Heart right ventricle (tissue), 16 donors: ENCODE data around the gene MICA. TPM values are rescaled to one million over a fixed set of nuclear protein-coding genes. Genes with fewer than 3 reads are reported as not detected.

Source experiments
- ATAC-seq, 8 donors: fragments of 200-7000 bp; cut with Tn5 transposase; one replicate each; pipeline ENCODE4 v1.9.1; 2020; ENCODE audit warnings: mild to moderate bottlenecking in 8 of 8, moderate library complexity in 8 of 8, moderate number of reproducible peaks in 1 of 8
- DNase-seq, 2 donors: peaks; one replicate each; pipeline ENCODE4 v3.0.0-alpha.2; 2020
- H3K27ac ChIP-seq, 10 donors: fragments of 200-600 bp; sonication (generic) in 2 of 10; one replicate each; pipeline versions ENCODE4 v1.5.0 to v1.8.0; 2020 to 2022; ENCODE audit warnings: mild to moderate bottlenecking in 3 of 10
- H3K27me3 ChIP-seq, 7 donors: fragments of 200-600 bp; one replicate each; pipeline ENCODE4 v1.8.0; 2021 to 2022; ENCODE audit warnings: mild to moderate bottlenecking in 2 of 7
- H3K36me3 ChIP-seq, 9 donors: fragments of 200-600 bp; sonication (generic) in 1 of 9; one replicate each; pipeline versions ENCODE4 v1.5.0 to v1.8.0; 2020 to 2022; ENCODE audit warnings: mild to moderate bottlenecking in 2 of 9
- H3K4me1 ChIP-seq, 9 donors: fragments of 200-600 bp; sonication (generic) in 1 of 9; one replicate each; pipeline versions ENCODE4 v1.5.0 to v1.8.0; 2020 to 2022; ENCODE audit warnings: mild to moderate bottlenecking in 4 of 9
- H3K4me3 ChIP-seq, 10 donors: fragments of 200-600 bp; sonication (generic) in 2 of 10; one replicate each; pipeline versions ENCODE4 v1.5.0 to v1.8.0; 2020 to 2022; ENCODE audit warnings: mild to moderate bottlenecking in 7 of 10, moderate library complexity in 2 of 10
- H3K9me3 ChIP-seq, 11 donors: fragments of 200-600 bp in 10 of 11; sonication (generic) in 2 of 11; one replicate each; pipeline versions ENCODE4 v1.5.0 to v1.8.0; 2013 to 2022; ENCODE audit warnings: mild to moderate bottlenecking in 2 of 11, control low read depth in 1 of 11, moderate library complexity in 1 of 11
- CTCF ChIP-seq, 9 donors: fragments of 200-600 bp; sonication (generic) in 2 of 9; IDR thresholded peaks; one replicate each; pipeline versions ENCODE4 v1.5.0 to v1.8.0; 2021 to 2022; ENCODE audit warnings: antibody characterized with exemption in 9 of 9, mild to moderate bottlenecking in 5 of 9, moderate library complexity in 1 of 9
- WGBS, 2 donors: extraction: QIAGEN DNeasy Blood & Tissue Kit; methylation state at CpG; one replicate each; pipeline ENCODE4 v1.1.7; 2013; ENCODE audit warnings: inconsistent platforms in 1 of 2; 5-methylcytosine and 5-hydroxymethylcytosine counted together
- intact Hi-C, 10 donors: fragments of 100-400 bp; cut with DNase I; formaldehyde crosslinking; loops; one replicate each; pipeline versions ENCODE4 v1.11.1 to v1.14.2; 2022
- polyA plus RNA-seq, 2 donors: library from polyadenylated mRNA; stranded (reverse); fragments of 200-250 nt; gene quantifications; one replicate each; pipeline ENCODE4 v1.2.3, GENCODE V29; 2013
- total RNA-seq, 10 donors: library from RNA; stranded (reverse); fragmentation: NEBNext Ultra II Directional in 3 of 10; extraction: Animal tissue kit (Norgen Biotek cat#: 25700) in 3 of 10; gene quantifications; one replicate each; pipeline versions ENCODE4 v1.2.1 to v1.2.4, GENCODE V29; 2021 to 2023
- donor health status: Arrhythmogenic right ventricular cardiomyopathy.
- donor health status: ischemic (EF 13 %, LVEDD 7.1; RV severe dilation, severe dysfunction).
- donor health status: healthy with polysubstance abuse.
- donor health status: DM: no; HTN: yes; CAD: no.
- donor health status: DM: no; HTN: no; CAD: no.
- donor health status: ischemic (EF 25% LVEDD 6.9; RV normal size, moderate dysfunction).
- donor health status: ischemic (EF 25% LVEDD 5.7; RV mildly dilated, moderate dysfunction).
- donor health status: healthy.
- donor health status: DM: yes; HTN: yes; CAD: no.
- donor health status: Ischemic cardiomyopathy.
- donor health status: ischemic (EF 35%, LVEDD 5.7; RV mildly dilated, moderate dysfunction).
- donor health status: nonischemic (EF 11% LVEDD 7.7; RV severe dilation, severe dysfunction).
- donor health status: DM: yes; HTN: yes; CAD: no.
- donor health status: PGD.
- donor health status: ischemic (EF 29% LVEDD 5.4; RV normal size, mild dysfunction).
- donor health status: nonischemic (EF 23%, LVEDD 6.1; RV moderate dilation, normal function).

The MICA gene
- total and polyA plus RNA-seq, 12 donors = 3.2 to 36.0 (median 9.1) TPM

GRCh38 chr6:31379850-31380249, 23.5 kb upstream of the MICA start:
- WGBS, 2 donors = 50 to 62% methylated on average over 10 of the region's 10 CpGs
- ATAC-seq (no peak), DNase-seq (no peak)
- intact Hi-C loops = no loop called here
- H3K4me3 ChIP-seq = no peak overlapping the region
- no peaks in the 10 kb centered on the region for H3K36me3 ChIP-seq
- H3K27ac ChIP-seq = no peak overlapping the region
- H3K9me3 ChIP-seq = no peaks in the 10 kb centered on the region
- H3K4me1 ChIP-seq = no peaks in the 10 kb centered on the region
- TF ChIP-seq CTCF (IDR thresholded peaks at IDR 0.05) = no peak
- H3K27me3 ChIP-seq = peaks cover 0 to 46% (median 14%) of the 10 kb centered on the region in 7 donors

- no peak for TF ChIP-seq CTCF (IDR thresholded peaks at IDR 0.05)
- no peak overlapping the region for H3K27ac ChIP-seq
- peaks cover 0 to 35% (median 14%) of the 10 kb centered on the region in 7 donors for H3K27me3 ChIP-seq
- intact Hi-C loops = no loop called here
- DNase-seq (no peak), ATAC-seq (no peak)
- H3K4me3 ChIP-seq = no peak overlapping the region
- no peaks in the 10 kb centered on the region for H3K9me3 ChIP-seq
- no peaks in the 10 kb centered on the region for H3K36me3 ChIP-seq
- H3K4me1 ChIP-seq = no peaks in the 10 kb centered on the region
- WGBS, 2 donors = 86 to 88% methylated on average over 3 to 4 of the region's 4 CpGs
Measured at GRCh38 chr6:31381666-31382065, 21.7 kb upstream of the MICA start.

- no peaks in the 10 kb centered on the region for H3K4me1 ChIP-seq
- peaks cover 0 to 23% (median 6%) of the 10 kb centered on the region in 7 donors for H3K27me3 ChIP-seq
- H3K9me3 ChIP-seq = no peaks in the 10 kb centered on the region
- no peak for DNase-seq
- TF ChIP-seq CTCF (IDR thresholded peaks at IDR 0.05) = no peak
- no peaks in the 10 kb centered on the region for H3K36me3 ChIP-seq
- H3K4me3 ChIP-seq = no peak overlapping the region
- no peak overlapping the region for H3K27ac ChIP-seq
- WGBS, 2 donors = 67 to 76% methylated on average over 5 of the region's 5 CpGs
- no peak for ATAC-seq
- intact Hi-C loops = no loop called here
Measured at GRCh38 chr6:31383149-31383548, 20.2 kb upstream of the MICA start.

- DNase-seq (no peak), ATAC-seq (no peak)
- Histone ChIP-seq H3K36me3 (no peaks in the 10 kb centered on the region), H3K4me1 (no peaks in the 10 kb centered on the region), H3K27me3 (peaks cover 0 to 4% (median 0%) of the 10 kb centered on the region in 7 donors), H3K27ac (no peak overlapping the region), H3K9me3 (no peaks in the 10 kb centered on the region), H3K4me3 (no peak overlapping the region)
- intact Hi-C loops = no loop called here
- WGBS, 2 donors = 67 to 73% methylated on average over 3 of the region's 3 CpGs
- no peak for TF ChIP-seq CTCF (IDR thresholded peaks at IDR 0.05)
Measured at GRCh38 chr6:31385041-31385440, 18.4 kb upstream of the MICA start.
